GM06990 (cell line): ENCODE results near the gene EVI2B.

Experiments
- DNase-seq: peaks from one replicate; pipeline ENCODE4 v3.0.0-alpha.2; 2011; ENCODE audit not compliant: insufficient read length; ENCODE audit errors: extremely low read depth
- H3K27me3 ChIP-seq: replicated peaks from 2 replicates; pipeline ENCODE4 v1.6.0; 2011; ENCODE audit warnings: low read length; ENCODE audit not compliant: control insufficient read depth, insufficient read depth
- H3K36me3 ChIP-seq: 2 replicates; pipeline ENCODE4 v1.5.1; 2011; ENCODE audit warnings: low read length; ENCODE audit not compliant: control insufficient read depth, insufficient read depth
- H3K4me3 ChIP-seq: replicated peaks from 2 replicates; pipeline ENCODE4 v1.5.1; 2011; ENCODE audit warnings: low read depth, mild to moderate bottlenecking, control low read depth, low read length
- TF ChIP-seq, protein P1 (sequence below): IDR thresholded peaks from 2 replicates; pipeline ENCODE4 v1.5.1; 2011; ENCODE audit warnings: low read length, control low read depth, mild to moderate bottlenecking, inconsistent platforms; ENCODE audit not compliant: insufficient read depth, poor library complexity, severe bottlenecking

The EVI2B gene

DNA sequence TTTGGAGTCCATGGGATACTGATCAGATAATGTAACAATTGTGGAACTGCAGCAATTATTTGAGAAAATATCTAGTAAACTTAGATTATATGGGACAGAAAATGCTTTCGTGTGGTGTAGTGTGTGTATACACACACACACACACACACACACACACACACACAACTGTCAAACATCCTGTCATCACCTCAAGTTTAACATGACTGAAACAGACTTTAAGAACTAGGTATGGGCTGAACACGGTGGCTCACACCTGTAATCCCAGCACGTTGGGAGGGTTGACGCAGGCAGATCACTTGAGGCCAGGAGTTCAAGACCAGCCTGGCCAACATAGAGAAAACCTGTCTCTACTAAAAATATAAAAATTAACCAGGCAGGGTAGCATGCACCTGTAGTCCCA, 8.1 kb upstream of the EVI2B start:
- Histone ChIP-seq H3K4me3 (no peak overlapping the region; the same call in 1 of the 2 replicates), H3K27me3 (no peaks in the 10 kb centered on the region), H3K36me3 (no peaks in the 10 kb centered on the region)
- TF ChIP-seq, protein P1, sequence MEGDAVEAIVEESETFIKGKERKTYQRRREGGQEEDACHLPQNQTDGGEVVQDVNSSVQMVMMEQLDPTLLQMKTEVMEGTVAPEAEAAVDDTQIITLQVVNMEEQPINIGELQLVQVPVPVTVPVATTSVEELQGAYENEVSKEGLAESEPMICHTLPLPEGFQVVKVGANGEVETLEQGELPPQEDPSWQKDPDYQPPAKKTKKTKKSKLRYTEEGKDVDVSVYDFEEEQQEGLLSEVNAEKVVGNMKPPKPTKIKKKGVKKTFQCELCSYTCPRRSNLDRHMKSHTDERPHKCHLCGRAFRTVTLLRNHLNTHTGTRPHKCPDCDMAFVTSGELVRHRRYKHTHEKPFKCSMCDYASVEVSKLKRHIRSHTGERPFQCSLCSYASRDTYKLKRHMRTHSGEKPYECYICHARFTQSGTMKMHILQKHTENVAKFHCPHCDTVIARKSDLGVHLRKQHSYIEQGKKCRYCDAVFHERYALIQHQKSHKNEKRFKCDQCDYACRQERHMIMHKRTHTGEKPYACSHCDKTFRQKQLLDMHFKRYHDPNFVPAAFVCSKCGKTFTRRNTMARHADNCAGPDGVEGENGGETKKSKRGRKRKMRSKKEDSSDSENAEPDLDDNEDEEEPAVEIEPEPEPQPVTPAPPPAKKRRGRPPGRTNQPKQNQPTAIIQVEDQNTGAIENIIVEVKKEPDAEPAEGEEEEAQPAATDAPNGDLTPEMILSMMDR, result no peak
- DNase-seq, result no peak

DNA sequence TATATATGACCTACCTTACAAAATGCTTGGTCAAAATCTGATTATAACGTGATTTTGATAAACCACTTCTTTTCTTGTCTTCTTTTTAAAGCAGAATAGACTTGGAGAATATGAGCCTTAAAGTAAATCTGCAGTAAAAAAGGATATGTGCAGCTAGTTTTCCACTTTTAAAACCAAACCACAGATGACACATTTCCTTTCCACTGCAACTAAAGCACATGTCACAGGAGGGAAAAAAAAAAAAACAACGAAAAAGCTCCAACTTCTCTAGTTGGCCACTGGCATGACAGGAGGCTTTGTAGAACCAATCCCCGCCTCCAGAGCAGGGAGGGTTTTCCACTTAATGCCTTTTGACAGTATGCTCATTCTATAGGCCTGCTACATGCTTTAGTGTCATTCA, 7.6 kb upstream of the EVI2B start, which contains the start of gene EVI2A:
EVI2A (minus strand) TSS at position 142 of the 400 bp plus-strand sequence. CDS start 2,609 bp downstream, outside the sequence.
- peak; percentile 67 for DNase-seq
- Histone ChIP-seq H3K27me3 (no peaks in the 10 kb centered on the region), H3K4me3 (peak within 1 kb of the TSS; percentile 78), H3K36me3 (no peaks in the 10 kb centered on the region)
- TF ChIP-seq, protein P1, result no peak

DNA sequence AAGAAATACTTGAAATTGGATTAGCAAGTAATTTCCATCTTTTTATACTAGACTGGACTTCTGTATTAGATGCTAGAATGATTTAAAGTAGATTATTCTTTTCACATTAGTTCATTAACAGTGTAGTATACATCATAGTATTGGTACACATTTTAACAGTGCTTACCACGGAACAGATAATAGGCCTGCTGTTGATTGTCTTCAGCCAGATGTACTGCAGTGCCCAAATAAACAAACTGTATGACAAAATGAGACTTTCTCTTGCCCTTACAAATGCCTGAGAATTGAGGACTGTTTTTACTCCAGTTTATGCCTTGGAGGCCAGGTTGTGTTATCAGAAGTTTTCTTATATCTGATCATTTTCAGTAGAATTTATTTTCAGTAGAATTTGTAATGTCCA, 6.9 kb upstream of the EVI2B start:
- H3K4me3 ChIP-seq, result peak overlapping the region; percentile 78
- no peaks in the 10 kb centered on the region for H3K36me3 ChIP-seq
- DNase-seq, result no peak
- TF ChIP-seq, protein P1, result no peak
- no peaks in the 10 kb centered on the region for H3K27me3 ChIP-seq

DNA sequence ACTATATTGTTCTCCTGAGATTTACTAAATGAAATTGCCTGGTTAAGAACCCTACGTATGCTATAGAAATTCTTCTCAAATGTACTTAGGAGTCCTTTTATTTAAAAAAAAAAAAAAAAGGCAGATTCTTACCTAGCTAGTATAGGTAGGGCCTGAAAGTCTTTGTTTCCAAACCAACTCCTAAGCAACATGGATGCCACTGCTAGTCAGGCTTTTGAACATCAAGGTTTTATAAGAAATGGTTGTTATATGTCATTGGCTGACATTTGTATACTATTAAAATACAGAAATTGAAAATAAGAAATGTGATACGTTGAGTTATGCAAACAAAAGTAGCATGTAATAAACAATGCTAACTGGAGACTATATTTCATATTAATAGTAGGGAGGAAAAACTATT, 6.4 kb upstream of the EVI2B start:
- TF ChIP-seq, protein P1, result no peak

DNA sequence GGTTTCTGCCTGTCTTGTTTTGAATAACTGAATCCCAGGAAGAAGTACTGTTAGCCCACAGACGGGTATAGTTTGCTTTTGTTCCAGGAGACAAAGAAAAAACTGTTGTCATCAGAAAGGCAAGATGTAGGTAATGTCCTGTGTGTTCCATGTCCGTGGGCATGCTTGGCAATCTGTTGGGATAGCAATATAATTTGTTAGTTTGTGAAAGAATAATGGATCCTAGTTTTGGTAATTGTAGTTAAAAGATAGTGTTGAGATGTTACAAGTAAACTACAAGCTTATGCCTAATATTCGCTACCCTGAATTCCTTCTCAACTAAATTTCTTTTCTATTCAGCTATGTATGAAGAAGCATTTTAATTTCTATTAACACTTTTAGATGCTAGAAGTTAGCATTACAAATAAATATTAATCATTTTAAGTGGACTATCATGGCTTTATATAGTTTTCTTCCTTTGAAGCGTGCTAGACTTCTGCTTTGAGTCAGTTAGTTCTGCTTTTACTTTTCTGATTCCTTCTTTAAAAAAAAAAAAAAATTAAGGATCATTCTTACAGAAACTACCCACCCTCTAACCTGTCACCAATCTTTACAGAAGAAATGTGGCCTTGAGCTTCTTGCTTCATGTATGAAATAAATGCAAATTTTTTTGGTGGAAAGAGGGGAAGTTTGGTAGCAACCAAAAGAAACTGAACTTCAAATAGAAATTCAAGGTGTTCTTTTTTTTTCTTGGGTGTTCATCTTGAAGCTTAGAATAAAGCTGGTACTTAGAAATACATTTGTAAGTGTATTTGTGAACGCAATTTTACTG, 5.2 kb upstream of the EVI2B start:
- H3K27me3 ChIP-seq, result no peaks in the 10 kb centered on the region
- DNase-seq, result peak; percentile 73
- TF ChIP-seq, protein P1, result no peak
- H3K4me3 ChIP-seq, result peak overlapping the region; percentile 78
- no peaks in the 10 kb centered on the region for H3K36me3 ChIP-seq

More for the DNA sequence above, 6.4 kb upstream of the EVI2B start:
- Histone ChIP-seq H3K27me3 (no peaks in the 10 kb centered on the region), H3K4me3 (peak overlapping the region; percentile 78), H3K36me3 (no peaks in the 10 kb centered on the region)
- DNase-seq, result no peak
